Measurements from ENCODE around the gene AMIGO1. TPM values are rescaled to one million over a fixed set of nuclear protein-coding genes. Genes with fewer than 3 reads are reported as not detected.
A peak's percentile ranks its signal among the peaks of the same experiment; 100 is the strongest.

Gene AMIGO1
- total RNA-seq, 1 experiment from 2014 or later = 1.5 TPM

GRCh38 chr1:109470245-109470644 is 39.3 kb downstream of the AMIGO1 start:
- H3K4me1 Mint-ChIP-seq (ENCODE audit: low read depth, unreplicated experiment) = no peaks in the 10 kb centered on the region
- H3K27ac Mint-ChIP-seq (ENCODE audit: unreplicated experiment) = no peak overlapping the region
- H3K36me3 Mint-ChIP-seq (ENCODE audit: insufficient read depth, unreplicated experiment) = no peaks in the 10 kb centered on the region
- H3K9me3 Mint-ChIP-seq (ENCODE audit: low read depth, unreplicated experiment) = no peaks in the 10 kb centered on the region
- DNase-seq = no peak
- CTCF ChIA-PET = interaction anchor here (0.7 kb wide), 1 partner anchor 43 kb away, joined by 4 read pairs; no protein-coding TSS in a partner anchor
- H3K4me3 Mint-ChIP-seq (ENCODE audit: low read depth, unreplicated experiment) = no peak overlapping the region
- H3K27me3 Mint-ChIP-seq (ENCODE audit: unreplicated experiment) = peaks cover 91% of the 10 kb centered on the region
- TF ChIP-seq, protein P1, sequence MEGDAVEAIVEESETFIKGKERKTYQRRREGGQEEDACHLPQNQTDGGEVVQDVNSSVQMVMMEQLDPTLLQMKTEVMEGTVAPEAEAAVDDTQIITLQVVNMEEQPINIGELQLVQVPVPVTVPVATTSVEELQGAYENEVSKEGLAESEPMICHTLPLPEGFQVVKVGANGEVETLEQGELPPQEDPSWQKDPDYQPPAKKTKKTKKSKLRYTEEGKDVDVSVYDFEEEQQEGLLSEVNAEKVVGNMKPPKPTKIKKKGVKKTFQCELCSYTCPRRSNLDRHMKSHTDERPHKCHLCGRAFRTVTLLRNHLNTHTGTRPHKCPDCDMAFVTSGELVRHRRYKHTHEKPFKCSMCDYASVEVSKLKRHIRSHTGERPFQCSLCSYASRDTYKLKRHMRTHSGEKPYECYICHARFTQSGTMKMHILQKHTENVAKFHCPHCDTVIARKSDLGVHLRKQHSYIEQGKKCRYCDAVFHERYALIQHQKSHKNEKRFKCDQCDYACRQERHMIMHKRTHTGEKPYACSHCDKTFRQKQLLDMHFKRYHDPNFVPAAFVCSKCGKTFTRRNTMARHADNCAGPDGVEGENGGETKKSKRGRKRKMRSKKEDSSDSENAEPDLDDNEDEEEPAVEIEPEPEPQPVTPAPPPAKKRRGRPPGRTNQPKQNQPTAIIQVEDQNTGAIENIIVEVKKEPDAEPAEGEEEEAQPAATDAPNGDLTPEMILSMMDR (IDR thresholded peaks at IDR 0.05; ENCODE audit: unreplicated experiment) = no peak
- no TSS peak for BruUV-seq (replicated peaks)
- intact Hi-C loops (cut with micrococcal nuclease; ENCODE audit: unreplicated experiment) = no loop called here

DNA sequence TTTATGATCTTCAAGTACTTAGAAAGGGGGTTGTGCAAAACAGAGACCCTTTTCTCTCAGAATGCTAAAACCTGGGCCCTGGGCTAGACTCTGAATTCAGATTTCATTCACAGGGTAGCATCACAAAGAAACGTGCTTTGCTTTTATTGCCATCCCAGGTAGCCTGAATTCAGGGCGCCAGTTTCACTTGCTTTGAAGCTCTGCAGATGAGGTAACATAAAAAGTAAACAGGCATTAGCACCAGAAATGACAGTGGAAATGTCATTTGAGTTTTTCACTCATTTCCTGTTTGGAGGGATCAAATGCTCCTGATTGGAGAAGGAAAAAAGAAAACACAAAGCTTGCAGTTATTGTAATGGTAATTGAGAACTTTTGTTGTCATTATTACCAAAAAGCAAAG is 40.6 kb downstream of the AMIGO1 start:
- no peak overlapping the region for H3K4me3 Mint-ChIP-seq (ENCODE audit: low read depth, unreplicated experiment)
- no TSS peak for BruUV-seq (replicated peaks)
- H3K36me3 Mint-ChIP-seq (ENCODE audit: insufficient read depth, unreplicated experiment) = no peaks in the 10 kb centered on the region
- CTCF ChIA-PET = no interaction called here
- no peak overlapping the region for H3K27ac Mint-ChIP-seq (ENCODE audit: unreplicated experiment)
- no peaks in the 10 kb centered on the region for H3K9me3 Mint-ChIP-seq (ENCODE audit: low read depth, unreplicated experiment)
- H3K4me1 Mint-ChIP-seq (ENCODE audit: low read depth, unreplicated experiment) = no peaks in the 10 kb centered on the region
- intact Hi-C loops (cut with micrococcal nuclease; ENCODE audit: unreplicated experiment) = no loop called here
- no peak for DNase-seq
- peaks cover 91% of the 10 kb centered on the region for H3K27me3 Mint-ChIP-seq (ENCODE audit: unreplicated experiment)
- TF ChIP-seq, protein P1 (IDR thresholded peaks at IDR 0.05; ENCODE audit: unreplicated experiment) = no peak

DNA sequence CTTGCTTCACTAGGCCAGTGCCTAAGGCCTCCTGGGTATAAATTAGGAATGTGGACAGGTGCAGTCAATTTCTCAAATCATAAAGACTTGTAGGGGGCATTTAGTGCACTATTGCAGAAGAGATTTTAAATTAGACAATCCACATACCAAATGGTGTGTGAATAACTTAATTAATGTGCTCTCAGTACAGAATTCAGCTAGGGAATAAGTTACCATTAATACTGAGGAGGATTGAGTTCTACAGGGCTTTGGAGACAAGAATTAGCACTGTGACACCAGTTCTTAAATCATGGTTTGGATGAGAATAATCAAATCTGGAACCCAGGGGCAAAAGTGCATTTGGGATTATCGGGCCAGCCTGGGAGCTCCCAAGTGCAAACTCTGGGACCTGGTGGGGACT is 41.5 kb downstream of the AMIGO1 start:
- CTCF ChIA-PET = no interaction called here
- no peak for DNase-seq
- H3K27ac Mint-ChIP-seq (ENCODE audit: unreplicated experiment) = no peak overlapping the region
- TF ChIP-seq, protein P1 (IDR thresholded peaks at IDR 0.05; ENCODE audit: unreplicated experiment) = no peak
- no TSS peak for BruUV-seq (replicated peaks)
- no peaks in the 10 kb centered on the region for H3K9me3 Mint-ChIP-seq (ENCODE audit: low read depth, unreplicated experiment)
- no peaks in the 10 kb centered on the region for H3K36me3 Mint-ChIP-seq (ENCODE audit: insufficient read depth, unreplicated experiment)
- no peak overlapping the region for H3K4me3 Mint-ChIP-seq (ENCODE audit: low read depth, unreplicated experiment)
- intact Hi-C loops (cut with micrococcal nuclease; ENCODE audit: unreplicated experiment) = no loop called here
- H3K4me1 Mint-ChIP-seq (ENCODE audit: low read depth, unreplicated experiment) = no peaks in the 10 kb centered on the region
- H3K27me3 Mint-ChIP-seq (ENCODE audit: unreplicated experiment) = peaks cover 91% of the 10 kb centered on the region

DNA sequence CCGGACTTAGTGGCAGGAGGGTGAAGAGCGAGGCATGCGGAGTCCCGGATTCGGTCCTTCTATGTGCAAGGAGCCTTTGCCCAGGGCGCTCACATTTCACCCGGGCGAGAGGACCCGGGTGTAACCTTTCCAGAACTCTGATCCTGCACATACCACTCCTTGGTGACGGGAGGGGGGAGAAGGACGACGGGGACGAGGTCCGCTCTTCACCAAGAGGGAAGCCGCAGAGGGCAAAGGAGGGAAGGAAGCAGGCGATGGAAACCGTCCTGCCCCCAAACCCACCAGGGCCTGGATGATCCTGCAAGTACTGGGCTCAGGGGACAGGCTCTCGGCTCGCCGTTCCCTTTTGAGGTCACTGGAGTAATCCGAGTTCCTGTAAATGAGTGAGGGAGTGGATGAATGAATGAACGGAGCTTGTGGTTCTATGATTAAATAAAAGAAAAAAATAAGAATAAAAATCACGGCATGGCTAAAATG is 42.2 kb downstream of the AMIGO1 start:
- Mint-ChIP-seq H3K4me1 (ENCODE audit: low read depth, unreplicated experiment) (no peaks in the 10 kb centered on the region), H3K4me3 (ENCODE audit: low read depth, unreplicated experiment) (peak overlapping the region; percentile 55), H3K9me3 (ENCODE audit: low read depth, unreplicated experiment) (no peaks in the 10 kb centered on the region), H3K36me3 (ENCODE audit: insufficient read depth, unreplicated experiment) (no peaks in the 10 kb centered on the region), H3K27ac (ENCODE audit: unreplicated experiment) (no peak overlapping the region), H3K27me3 (ENCODE audit: unreplicated experiment) (peaks cover 91% of the 10 kb centered on the region)
- CTCF ChIA-PET = no interaction called here
- DNase-seq = no peak
- TF ChIP-seq, protein P1 (IDR thresholded peaks at IDR 0.05; ENCODE audit: unreplicated experiment) = no peak
- intact Hi-C loops (cut with micrococcal nuclease; ENCODE audit: unreplicated experiment) = no loop called here
- BruUV-seq (replicated peaks) = no TSS peak
